HG02840 (cell line): ENCODE measurements around the gene KIAA0319L.

ENCODE experiments used
- ATAC-seq: cut with Tn5 transposase; IDR thresholded peaks from one replicate; pipeline ENCODE4 v1.9.1; 2021; ENCODE audit warnings: mild to moderate bottlenecking, moderate library complexity, moderate number of reproducible peaks; ENCODE audit not compliant: unreplicated experiment, low FRiP score

The KIAA0319L gene

GRCh38 chr1:35406103-35406502 is 151.1 kb downstream of the KIAA0319L start:
- ATAC-seq, result no peak

DNA sequence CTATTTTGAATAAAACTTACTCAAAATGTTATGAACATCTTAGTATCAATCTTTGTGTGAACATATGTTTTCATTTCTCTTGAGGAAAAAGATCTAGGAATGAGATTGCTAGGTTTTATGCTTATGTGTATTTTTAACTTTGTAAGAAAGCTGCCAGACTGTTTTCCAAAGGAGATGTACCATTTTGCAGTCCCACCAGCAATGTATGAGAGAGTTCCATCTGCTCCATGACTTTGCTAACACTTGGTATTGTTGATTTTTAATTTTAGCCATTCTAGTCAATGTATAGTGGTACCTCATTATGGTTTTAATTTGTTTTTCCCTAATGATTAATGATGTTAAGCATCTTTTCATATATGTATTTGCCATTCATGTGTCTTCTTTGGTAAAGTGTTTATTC is 156.2 kb downstream of the KIAA0319L start:
- ATAC-seq, result no peak

- ATAC-seq, result no peak
These were observed 158.5 kb downstream of the KIAA0319L start for GRCh38 chr1:35398739-35399138.

DNA sequence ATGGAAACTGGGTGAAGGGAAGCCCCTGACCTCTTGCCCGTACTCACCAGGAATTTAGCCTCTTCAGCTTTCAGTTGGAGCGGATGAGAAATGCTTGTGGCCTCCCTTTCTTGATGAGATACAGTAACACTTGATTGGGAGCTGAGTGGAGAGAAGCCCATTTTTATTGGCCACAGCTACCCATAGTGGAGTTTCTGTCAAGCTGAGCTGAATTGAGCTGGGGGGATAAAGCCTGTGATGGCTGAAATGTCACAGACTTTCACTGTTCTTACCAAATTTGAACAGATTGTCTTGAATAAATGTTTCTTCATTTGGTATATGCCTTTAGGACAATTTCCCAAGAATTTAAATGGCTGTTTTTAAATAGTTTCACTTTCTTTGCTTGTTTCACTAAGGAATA is 162.8 kb downstream of the KIAA0319L start:
- ATAC-seq, result no peak

DNA sequence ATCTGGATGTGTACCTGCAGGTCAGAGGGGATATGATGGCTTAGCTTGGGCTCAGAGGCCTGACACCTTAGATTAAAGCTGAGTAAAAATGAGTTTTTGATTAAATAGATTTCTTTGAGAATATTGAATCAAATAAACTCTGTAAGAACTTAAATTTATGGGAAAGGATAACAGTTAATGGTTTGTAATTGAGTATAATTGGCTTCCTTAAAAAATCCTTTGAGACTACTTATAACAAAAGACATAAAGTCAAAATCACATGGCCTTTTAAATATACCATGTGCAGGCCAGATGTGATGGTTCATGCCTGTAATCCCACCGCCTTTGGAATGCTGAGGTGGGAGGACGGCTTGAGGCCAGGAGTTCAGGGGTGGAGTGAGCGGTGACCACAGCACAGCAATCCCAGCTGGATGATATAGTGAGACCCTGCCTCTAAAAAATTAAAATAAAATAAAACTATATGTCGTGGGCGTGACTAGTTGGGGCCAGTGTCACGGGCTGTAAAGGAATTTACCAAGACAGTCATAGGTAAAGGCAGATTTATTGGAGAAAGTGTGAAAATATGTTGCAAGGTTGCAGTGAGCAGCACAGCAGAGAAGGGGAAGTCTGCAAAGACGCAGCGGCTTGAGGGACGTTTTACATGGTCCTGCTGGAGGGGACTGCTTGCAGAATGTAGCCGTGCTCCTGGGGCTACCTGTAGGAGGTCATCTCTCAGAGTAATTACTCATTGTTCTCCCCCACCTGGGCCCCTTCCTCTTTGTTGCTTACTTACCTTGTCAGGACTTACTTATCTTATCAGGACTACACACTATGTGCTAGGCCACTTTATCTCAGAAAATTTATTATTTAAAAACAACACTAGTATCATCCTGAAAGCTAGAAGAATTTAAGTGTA is 166.4 kb downstream of the KIAA0319L start:
- no peak for ATAC-seq

DNA sequence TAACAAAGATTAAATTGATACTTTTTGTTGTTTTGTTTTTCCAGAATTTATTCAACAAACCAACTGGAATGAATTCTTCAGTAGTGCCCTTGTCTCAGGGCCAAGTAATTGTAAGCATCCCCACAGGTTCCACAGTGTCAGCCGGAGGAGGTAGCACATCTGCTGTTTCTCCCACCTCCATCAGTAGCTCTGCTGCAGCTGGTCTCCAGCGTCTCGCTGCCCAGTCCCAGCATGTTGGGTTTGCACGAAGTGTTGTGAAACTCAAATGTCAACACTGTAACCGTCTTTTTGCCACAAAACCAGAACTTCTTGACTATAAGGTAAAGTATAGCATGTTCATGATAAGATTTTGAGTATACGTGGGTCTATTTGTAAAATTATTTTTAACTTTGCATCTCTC is 170.2 kb downstream of the KIAA0319L start:
- ATAC-seq, result no peak

- no peak for ATAC-seq
These were observed 170.9 kb downstream of the KIAA0319L start for GRCh38 chr1:35386290-35386689.
